Endothelial cell of umbilical vein (primary cell): ENCODE measurements around the gene SCP2. TPM values are rescaled to one million over a fixed set of nuclear protein-coding genes. Genes with fewer than 3 reads are reported as not detected.

Experiments
- BruUV-seq: library from RNA; stranded (reverse); fragments of 400-500 nt; replicated peaks from 2 replicates; lab custom pipeline; 2021; lab: Mats Ljungman, UMichigan
- CTCF ChIA-PET: fragments of 300-600, 350-600 bp; sonication (Branson Sonifier 250); formaldehyde crosslinking; loops from one replicate; lab custom pipeline; 2021; ENCODE audit warnings: antibody characterized with exemption, inconsistent platforms; lab: Charles Lee
- POLR2A ChIA-PET: fragments of 300-600, 350-600 bp; sonication (Branson Sonifier 250); formaldehyde crosslinking; loops from one replicate; lab custom pipeline; 2021; ENCODE audit warnings: antibody characterized with exemption, inconsistent platforms; lab: Charles Lee
- DNase-seq: peaks from one replicate; pipeline ENCODE4 v3.0.0-alpha.2; 2011; ENCODE audit warnings: low read depth, low spot score
- FAIRE-seq: peaks from 2 replicates; lab custom pipeline; 2011; peaks lifted over from hg19 to GRCh38; lab: Jason Lieb, UNC
- H2AFZ ChIP-seq: 2 replicates; pipeline ENCODE4 v1.6.0; 2012; ENCODE audit warnings: low read depth, low read length, control low read depth, inconsistent platforms
- H3K27ac ChIP-seq: 2 replicates; pipeline ENCODE4 v1.5.1; 2011; ENCODE audit warnings: low read depth, mild to moderate bottlenecking, control low read depth, low read length, moderate library complexity; ENCODE audit not compliant: insufficient read depth
- H3K27me3 ChIP-seq, 2 experiments: 2 replicates each; pipeline versions ENCODE4 v1.6.0 to v1.6.1; 2011; ENCODE audit warnings: low read length in 2 of 2, mixed read lengths in 1 of 2; ENCODE audit not compliant: control insufficient read depth in 2 of 2, insufficient read depth in 2 of 2
- H3K36me3 ChIP-seq, 2 experiments: 2 replicates in 1 of 2; 3 replicates in 1 of 2; pipeline ENCODE4 v1.5.1; 2011; ENCODE audit warnings: low read length in 2 of 2, mild to moderate bottlenecking in 1 of 2, moderate library complexity in 1 of 2; ENCODE audit not compliant: control insufficient read depth in 2 of 2, insufficient read depth in 2 of 2; ENCODE audit errors: extremely low read depth in 1 of 2
- H3K4me1 ChIP-seq: 3 replicates; pipeline ENCODE4 v1.5.1; 2011; ENCODE audit warnings: mild to moderate bottlenecking, low read length; ENCODE audit not compliant: control insufficient read depth, insufficient read depth; ENCODE audit errors: extremely low read depth
- H3K4me2 ChIP-seq: 2 replicates; pipeline ENCODE4 v1.6.1; 2011; ENCODE audit warnings: low read length, control low read depth, mixed read lengths; ENCODE audit not compliant: insufficient read depth
- H3K4me3 ChIP-seq, 3 experiments: fragments of 200-600 bp in 1 of 3; sonication (generic), shearing (Covaris generic) in 1 of 3; replicated peaks in 1 of 3; 2 replicates each; pipeline ENCODE4 v1.5.1; 2011 to 2016; ENCODE audit warnings: control low read depth in 3 of 3, low read length in 3 of 3, mild to moderate bottlenecking in 2 of 3, inconsistent platforms in 1 of 3, low read depth in 1 of 3, moderate library complexity in 1 of 3; ENCODE audit not compliant: insufficient read depth in 1 of 3
- H3K79me2 ChIP-seq: 2 replicates; pipeline ENCODE4 v1.6.0; 2012; ENCODE audit warnings: low read length, inconsistent platforms; ENCODE audit not compliant: control insufficient read depth, insufficient read depth
- H3K9ac ChIP-seq: replicated peaks from 2 replicates; pipeline ENCODE3; 2011; ENCODE audit warnings: low read length, control low read depth; ENCODE audit not compliant: insufficient read depth; ENCODE audit errors: extremely low read depth
- H3K9me1 ChIP-seq: replicated peaks from 3 replicates; pipeline ENCODE4 v1.6.0; 2011; ENCODE audit warnings: mild to moderate bottlenecking, low read length; ENCODE audit not compliant: control insufficient read depth, insufficient read depth; ENCODE audit errors: extremely low read depth
- H3K9me3 ChIP-seq: replicated peaks from 2 replicates; pipeline ENCODE4 v1.5.1; 2012; ENCODE audit warnings: low read length, inconsistent platforms; ENCODE audit not compliant: control insufficient read depth, insufficient read depth
- H4K20me1 ChIP-seq: replicated peaks from 2 replicates; pipeline ENCODE3; 2011; ENCODE audit warnings: mild to moderate bottlenecking, low read length; ENCODE audit not compliant: control insufficient read depth, insufficient read depth; ENCODE audit errors: extremely low read depth
- EZH2 ChIP-seq: IDR thresholded peaks from 2 replicates; pipeline ENCODE4 v1.6.1; 2012; ENCODE audit warnings: borderline replicate concordance, low read depth, mild to moderate bottlenecking, moderate library complexity, low read length, inconsistent platforms; ENCODE audit not compliant: severe bottlenecking
- FOS ChIP-seq: IDR thresholded peaks from 2 replicates; pipeline ENCODE4 v1.6.1; 2011; ENCODE audit warnings: mild to moderate bottlenecking, low read length, moderate library complexity, borderline replicate concordance; ENCODE audit not compliant: insufficient read depth
- GATA2 ChIP-seq: IDR thresholded peaks from 2 replicates; pipeline ENCODE4 v1.7.0; 2011; ENCODE audit warnings: low read depth, mild to moderate bottlenecking, moderate library complexity, mixed read lengths, low read length; ENCODE audit not compliant: insufficient read length, insufficient read depth
- JUN ChIP-seq: IDR thresholded peaks from 2 replicates; pipeline ENCODE4 v1.6.1; 2011; ENCODE audit warnings: borderline replicate concordance, low read depth; ENCODE audit not compliant: insufficient read length, insufficient read depth
- MYC ChIP-seq: IDR thresholded peaks from one replicate; pipeline ENCODE4 v1.6.1; 2011; ENCODE audit warnings: mild to moderate bottlenecking, low read depth, low read length
- POLR2A ChIP-seq: IDR thresholded peaks from 2 replicates; pipeline ENCODE4 v1.6.1; 2012; ENCODE audit warnings: low read depth, mild to moderate bottlenecking, control low read depth, low read length
- POLR2AphosphoS5 ChIP-seq: IDR thresholded peaks from 2 replicates; pipeline ENCODE4 v1.6.1; 2012; ENCODE audit warnings: low read depth, mild to moderate bottlenecking, control low read depth, low read length, moderate library complexity; ENCODE audit not compliant: insufficient read depth
- dilution Hi-C: fragments of 300-500 bp; cut with MboI; formaldehyde crosslinking; loops from one replicate; pipeline ENCODE4 v1.15.0; 2019; ENCODE audit warnings: low sequenced_read_pairs; ENCODE audit not compliant: extremely low pct_ligation_motif_present
- intact Hi-C: fragments of 100-400 bp; cut with micrococcal nuclease; formaldehyde crosslinking; loops from one replicate; pipeline ENCODE4 v1.10.0; 2022
- polyA plus RNA-seq, 4 experiments: library from polyadenylated mRNA; depleted of rRNA in 3 of 4; stranded (reverse) in 3 of 4; unstranded in 1 of 4; fragments of >200 nt; gene quantifications; 2 replicates each; pipeline versions ENCODE4 v1.2.1 to v1.2.3, GENCODE V29; 2011 to 2012; ENCODE audit warnings: missing spikeins in 1 of 4
- total RNA-seq: library from RNA; stranded (reverse); gene quantifications from 2 replicates; pipeline ENCODE4 v1.2.3, GENCODE V29; 2021
- TF ChIP-seq, protein P1 (sequence below): IDR thresholded peaks from 2 replicates; pipeline ENCODE4 v1.6.1; 2011; ENCODE audit not compliant: insufficient read depth, insufficient read length
- TF ChIP-seq, protein P2 (sequence below), 2 donors: IDR thresholded peaks; 1 replicate in 1 of 2; 2 replicates in 1 of 2; pipeline ENCODE4 v1.5.1; 2011; ENCODE audit warnings: low read length in 2 of 2, mild to moderate bottlenecking in 2 of 2, moderate library complexity in 2 of 2, control low read depth in 1 of 2, inconsistent platforms in 1 of 2, low read depth in 1 of 2; ENCODE audit not compliant: insufficient read depth in 1 of 2; ENCODE audit errors: extremely low read depth in 1 of 2

Gene SCP2
- total and polyA plus RNA-seq, 2 donors (not counting 3 experiments of a cell fraction or from before 2014, with no cell fraction given), result 42.4 to 92.7 TPM

DNA sequence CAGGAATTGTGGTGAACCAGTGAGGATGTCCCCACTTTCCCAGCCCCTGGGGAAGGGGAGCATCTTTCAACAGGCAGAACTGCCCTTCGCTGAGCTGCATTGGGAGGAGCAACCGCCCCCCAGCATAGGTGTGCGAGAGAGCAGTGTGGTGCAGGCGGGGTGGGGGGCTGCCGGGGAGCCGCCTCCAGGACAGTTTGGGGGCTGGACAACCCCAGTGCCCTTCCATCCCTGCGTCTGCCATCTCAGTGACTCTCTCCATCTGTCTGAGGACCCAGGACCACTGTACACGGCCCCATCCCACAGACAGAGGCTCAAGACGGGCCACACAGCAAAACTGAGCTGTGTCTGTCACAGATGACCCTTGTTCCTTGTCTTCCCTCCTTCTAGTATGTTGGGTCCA lies 149.1 kb downstream of the SCP2 start:
- no peaks in the 10 kb centered on the region for H3K79me2 ChIP-seq
- no peaks in the 10 kb centered on the region for H3K4me1 ChIP-seq
- ChIA-PET POLR2A (no interaction called here), CTCF (no interaction called here)
- no peak overlapping the region for H3K27ac ChIP-seq
- intact Hi-C loops, result no loop called here
- H3K4me3 ChIP-seq, result no peak overlapping the region
- FAIRE-seq (no peak), DNase-seq (no peak)
- TF ChIP-seq FOS (no peak), POLR2AphosphoS5 (no peak), JUN (no peak), GATA2 (no peak), POLR2A (no peak), EZH2 (no peak), MYC (no peak)
- TF ChIP-seq, protein P1, sequence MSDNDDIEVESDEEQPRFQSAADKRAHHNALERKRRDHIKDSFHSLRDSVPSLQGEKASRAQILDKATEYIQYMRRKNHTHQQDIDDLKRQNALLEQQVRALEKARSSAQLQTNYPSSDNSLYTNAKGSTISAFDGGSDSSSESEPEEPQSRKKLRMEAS, result no peak
- TF ChIP-seq, protein P2, sequence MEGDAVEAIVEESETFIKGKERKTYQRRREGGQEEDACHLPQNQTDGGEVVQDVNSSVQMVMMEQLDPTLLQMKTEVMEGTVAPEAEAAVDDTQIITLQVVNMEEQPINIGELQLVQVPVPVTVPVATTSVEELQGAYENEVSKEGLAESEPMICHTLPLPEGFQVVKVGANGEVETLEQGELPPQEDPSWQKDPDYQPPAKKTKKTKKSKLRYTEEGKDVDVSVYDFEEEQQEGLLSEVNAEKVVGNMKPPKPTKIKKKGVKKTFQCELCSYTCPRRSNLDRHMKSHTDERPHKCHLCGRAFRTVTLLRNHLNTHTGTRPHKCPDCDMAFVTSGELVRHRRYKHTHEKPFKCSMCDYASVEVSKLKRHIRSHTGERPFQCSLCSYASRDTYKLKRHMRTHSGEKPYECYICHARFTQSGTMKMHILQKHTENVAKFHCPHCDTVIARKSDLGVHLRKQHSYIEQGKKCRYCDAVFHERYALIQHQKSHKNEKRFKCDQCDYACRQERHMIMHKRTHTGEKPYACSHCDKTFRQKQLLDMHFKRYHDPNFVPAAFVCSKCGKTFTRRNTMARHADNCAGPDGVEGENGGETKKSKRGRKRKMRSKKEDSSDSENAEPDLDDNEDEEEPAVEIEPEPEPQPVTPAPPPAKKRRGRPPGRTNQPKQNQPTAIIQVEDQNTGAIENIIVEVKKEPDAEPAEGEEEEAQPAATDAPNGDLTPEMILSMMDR (IDR thresholded peaks at IDR 0.05; ENCODE audit: extremely low read depth in 1 of 2, insufficient read depth in 1 of 2, low read depth in 1 of 2, low read length in 2 of 2), result no peak
- dilution Hi-C loops, result no loop called here
- no peaks in the 10 kb centered on the region for H3K27me3 ChIP-seq
- H3K9me1 ChIP-seq, result no peaks in the 10 kb centered on the region
- no peak overlapping the region for H2AFZ ChIP-seq
- no peaks in the 10 kb centered on the region for H3K36me3 ChIP-seq
- H3K4me2 ChIP-seq, result no peak overlapping the region
- no peak overlapping the region for H3K9ac ChIP-seq
- BruUV-seq, result no TSS peak
- H4K20me1 ChIP-seq, result no peaks in the 10 kb centered on the region
- H3K9me3 ChIP-seq, result no peaks in the 10 kb centered on the region
